GM12874 (cell line): ENCODE data around the gene PAX3.

Experiments
- CTCF ChIP-seq: IDR thresholded peaks from 2 replicates; pipeline ENCODE4 v1.5.1; 2011; ENCODE audit warnings: low read depth, mild to moderate bottlenecking, control low read depth, low read length, moderate library complexity; ENCODE audit not compliant: insufficient read depth

PAX3 gene

GRCh38 chr2:222318026-222318711 is 19.4 kb upstream of the PAX3 start:
- peak; percentile 48 for TF ChIP-seq CTCF

GRCh38 chr2:222315443-222316121 is 16.8 kb upstream of the PAX3 start:
- TF ChIP-seq CTCF: peak; percentile 29; the same call in 1 of the 2 replicates

GRCh38 chr2:222313816-222314215 is 15.0 kb upstream of the PAX3 start:
- no peak for TF ChIP-seq CTCF

- TF ChIP-seq CTCF: no peak
Measured at GRCh38 chr2:222311978-222312738, 13.4 kb upstream of the PAX3 start.

DNA sequence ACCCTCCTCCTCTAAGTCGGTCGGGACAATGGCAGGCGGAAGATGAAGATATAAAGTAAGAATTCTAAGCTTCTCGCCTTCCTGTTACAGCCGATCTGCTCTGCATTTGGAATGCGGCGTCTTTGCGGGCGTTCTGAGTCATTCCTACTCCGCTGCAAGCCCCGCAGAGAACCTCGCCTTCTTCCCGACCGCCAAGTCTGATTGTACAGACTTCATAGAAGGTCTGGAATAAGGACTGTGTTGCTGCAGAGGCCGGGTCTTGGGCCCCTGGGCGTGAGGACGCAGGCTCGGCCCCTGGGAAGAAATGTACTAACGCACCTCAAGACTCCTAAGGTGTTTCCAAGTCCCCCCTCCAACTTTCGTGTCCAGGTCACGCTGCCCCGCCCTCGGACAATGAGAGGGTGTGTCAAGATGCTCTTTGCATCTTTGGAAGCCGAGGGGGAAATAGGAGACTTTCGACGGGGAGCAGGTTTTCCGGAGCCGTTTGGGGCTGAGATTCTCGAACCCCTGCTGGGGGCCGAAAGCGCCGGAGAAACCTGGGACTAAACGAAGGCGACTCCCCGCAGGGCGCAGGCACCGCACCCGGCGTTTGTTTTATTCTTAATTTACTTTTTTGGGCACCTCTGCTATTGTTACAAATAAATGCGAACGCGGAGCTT is 12.7 kb upstream of the PAX3 start:
- no peak for TF ChIP-seq CTCF

DNA sequence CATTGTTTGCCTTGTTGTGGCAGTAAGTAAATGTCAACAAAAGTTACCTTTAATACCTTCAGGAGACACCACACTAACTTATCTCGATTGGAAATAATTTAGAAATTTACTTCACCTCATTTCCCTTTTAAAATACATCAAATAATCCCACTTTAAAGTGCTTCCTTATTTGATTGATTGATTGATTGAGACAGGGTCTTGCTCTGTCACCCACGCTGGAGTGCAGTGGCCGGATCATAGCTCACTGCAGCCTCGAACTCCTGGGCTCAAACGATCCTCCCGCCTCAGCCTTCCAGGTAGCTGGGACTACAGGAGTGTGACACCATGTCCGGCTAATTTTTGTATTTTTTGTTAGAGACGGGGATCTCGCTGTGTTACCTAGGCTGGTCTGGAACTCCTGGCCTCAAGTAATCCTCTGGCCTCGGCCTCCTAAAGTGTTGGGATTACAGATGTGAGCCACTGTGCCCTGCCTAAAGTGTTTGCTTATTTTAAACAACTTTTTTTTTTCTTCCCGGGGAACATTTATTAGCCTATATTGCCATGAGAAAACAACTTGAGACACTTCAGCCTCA is 12.0 kb upstream of the PAX3 start:
- no peak for TF ChIP-seq CTCF

GRCh38 chr2:222309766-222310165 is 11.0 kb upstream of the PAX3 start:
- no peak for TF ChIP-seq CTCF
